DND-41 (cell line): ENCODE measurements around the gene LRRC47.

Source experiments
- EZH2 ChIP-seq: IDR thresholded peaks from 3 replicates; pipeline ENCODE4 v1.6.1; 2012; ENCODE audit warnings: borderline replicate concordance, low read depth, mild to moderate bottlenecking, moderate library complexity, low read length, inconsistent platforms; ENCODE audit not compliant: severe bottlenecking
- TF ChIP-seq, protein P1 (sequence below): IDR thresholded peaks from 2 replicates; pipeline ENCODE4 v1.5.1; 2012; ENCODE audit warnings: borderline replicate concordance, low read length, moderate library complexity, mild to moderate bottlenecking; ENCODE audit not compliant: poor library complexity, severe bottlenecking; ENCODE audit errors: extremely low read depth

DNA sequence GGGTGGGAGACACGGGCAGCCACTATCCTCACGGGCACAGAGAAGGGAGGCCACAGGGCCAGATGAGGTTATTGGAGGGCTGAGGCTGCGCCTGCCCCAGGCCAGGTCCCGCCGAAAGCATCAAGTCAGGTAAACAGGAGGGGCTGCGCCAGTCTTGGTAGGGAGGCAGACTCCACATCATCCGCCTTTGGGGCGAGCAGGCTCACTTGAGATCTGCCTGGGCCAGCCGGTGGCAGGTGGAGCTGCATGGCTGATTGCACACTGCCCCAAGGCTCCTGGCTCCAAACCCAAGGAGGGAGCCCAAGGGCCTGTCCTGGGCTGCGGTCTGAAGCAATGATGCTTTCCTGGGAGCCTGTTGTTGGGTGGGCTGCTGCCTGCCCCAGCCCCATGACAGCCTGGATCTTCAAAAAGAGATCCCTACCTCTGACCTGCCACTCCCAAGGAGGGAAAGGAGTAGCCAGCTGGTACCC lies 19.2 kb downstream of the LRRC47 start:
- TF ChIP-seq, protein P1, sequence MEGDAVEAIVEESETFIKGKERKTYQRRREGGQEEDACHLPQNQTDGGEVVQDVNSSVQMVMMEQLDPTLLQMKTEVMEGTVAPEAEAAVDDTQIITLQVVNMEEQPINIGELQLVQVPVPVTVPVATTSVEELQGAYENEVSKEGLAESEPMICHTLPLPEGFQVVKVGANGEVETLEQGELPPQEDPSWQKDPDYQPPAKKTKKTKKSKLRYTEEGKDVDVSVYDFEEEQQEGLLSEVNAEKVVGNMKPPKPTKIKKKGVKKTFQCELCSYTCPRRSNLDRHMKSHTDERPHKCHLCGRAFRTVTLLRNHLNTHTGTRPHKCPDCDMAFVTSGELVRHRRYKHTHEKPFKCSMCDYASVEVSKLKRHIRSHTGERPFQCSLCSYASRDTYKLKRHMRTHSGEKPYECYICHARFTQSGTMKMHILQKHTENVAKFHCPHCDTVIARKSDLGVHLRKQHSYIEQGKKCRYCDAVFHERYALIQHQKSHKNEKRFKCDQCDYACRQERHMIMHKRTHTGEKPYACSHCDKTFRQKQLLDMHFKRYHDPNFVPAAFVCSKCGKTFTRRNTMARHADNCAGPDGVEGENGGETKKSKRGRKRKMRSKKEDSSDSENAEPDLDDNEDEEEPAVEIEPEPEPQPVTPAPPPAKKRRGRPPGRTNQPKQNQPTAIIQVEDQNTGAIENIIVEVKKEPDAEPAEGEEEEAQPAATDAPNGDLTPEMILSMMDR = no peak
- TF ChIP-seq EZH2 = no peak
